HEK293 (cell line): ENCODE data around the gene GRIA1.

Experiments
- CTCF ChIA-PET: fragments of 350-600 bp; formaldehyde crosslinking; extraction: SDS; loops from one replicate; lab custom pipeline; 2021; ENCODE audit warnings: antibody characterized with exemption; lab: Yijun Ruan, JAX
- POLR2A ChIA-PET: fragments of 300-600 bp; formaldehyde crosslinking; extraction: SDS; loops from one replicate; lab custom pipeline; 2020; ENCODE audit warnings: antibody characterized with exemption, inconsistent platforms; lab: Yijun Ruan, JAX
- H3K27ac ChIP-seq: fragments of 200-500 bp; sonication (Bioruptor generic); 2 replicates; pipeline ENCODE4 v1.5.1; 2014; ENCODE audit warnings: low read depth, low read length, control low read depth, inconsistent platforms; ENCODE audit errors: extremely low read depth
- H3K36me3 ChIP-seq, 2 experiments: fragments of 200-500 bp in 1 of 2; sonication (Bioruptor generic) in 1 of 2; 1 replicate in 1 of 2; 2 replicates in 1 of 2; pipeline ENCODE4 v1.5.1; 2014 to 2017; ENCODE audit warnings: inconsistent platforms in 2 of 2, low read length in 2 of 2; ENCODE audit not compliant: control insufficient read depth in 2 of 2, insufficient read depth in 1 of 2
- H3K4me1 ChIP-seq: fragments of 200-500 bp; sonication (Bioruptor generic); 2 replicates; pipeline ENCODE4 v1.5.1; 2014; ENCODE audit warnings: mild to moderate bottlenecking, low read length, inconsistent platforms; ENCODE audit not compliant: control insufficient read depth, insufficient read depth
- H3K4me3 ChIP-seq: 2 replicates; pipeline ENCODE4 v1.5.1; 2011; ENCODE audit warnings: low read depth, mild to moderate bottlenecking, control low read depth, low read length, moderate library complexity
- H3K9me3 ChIP-seq: fragments of 200-500 bp; sonication (Bioruptor generic); 2 replicates; pipeline ENCODE4 v1.5.1; 2014; ENCODE audit warnings: low read depth, low read length, inconsistent platforms; ENCODE audit not compliant: control insufficient read depth, insufficient read depth
- EGR2 ChIP-seq: fragments of 450-650 bp; formaldehyde crosslinking; IDR thresholded peaks from 2 replicates; pipeline ENCODE4 v1.5.1; 2016; ENCODE audit warnings: low read depth, missing biosample characterization, missing genetic modification characterization
- HOXC10 ChIP-seq: sonication (generic); formaldehyde crosslinking; IDR thresholded peaks from 2 replicates; pipeline ENCODE4 v1.8.1; 2023; ENCODE audit warnings: mild to moderate bottlenecking, missing genetic modification reagents
- HOXD13 ChIP-seq: sonication (generic); formaldehyde crosslinking; IDR thresholded peaks from 2 replicates; pipeline ENCODE4 v1.8.0; 2022; ENCODE audit warnings: missing genetic modification reagents, borderline replicate concordance
- KLF16 ChIP-seq: fragments of 450-650 bp; formaldehyde crosslinking; IDR thresholded peaks from 2 replicates; pipeline ENCODE4 v1.5.1; 2017; ENCODE audit warnings: missing biosample characterization, missing genetic modification characterization
- KLF7 ChIP-seq: fragments of 450-650 bp; formaldehyde crosslinking; IDR thresholded peaks from 2 replicates; pipeline ENCODE4 v1.5.1; 2016; ENCODE audit warnings: missing biosample characterization, missing genetic modification characterization, borderline replicate concordance
- SP7 ChIP-seq: fragments of 450-650 bp; formaldehyde crosslinking; IDR thresholded peaks from 2 replicates; pipeline ENCODE4 v1.5.1; 2016; ENCODE audit warnings: missing biosample characterization, missing genetic modification characterization
- ZBTB48 ChIP-seq: fragments of 450-650 bp; formaldehyde crosslinking; IDR thresholded peaks from 2 replicates; pipeline ENCODE4 v1.5.1; 2016; ENCODE audit warnings: missing biosample characterization, missing genetic modification characterization
- ZNF121 ChIP-seq: fragments of 450-650 bp; formaldehyde crosslinking; IDR thresholded peaks from 2 replicates; pipeline ENCODE4 v1.5.1; 2016; ENCODE audit warnings: missing biosample characterization, missing genetic modification characterization
- ZNF175 ChIP-seq: fragments of 450-650 bp; formaldehyde crosslinking; IDR thresholded peaks from 2 replicates; pipeline ENCODE4 v1.5.1; 2016; ENCODE audit warnings: missing biosample characterization, missing genetic modification characterization
- ZNF2 ChIP-seq: fragments of 450-650 bp; formaldehyde crosslinking; IDR thresholded peaks from 2 replicates; pipeline ENCODE4 v1.5.1; 2016; ENCODE audit warnings: missing biosample characterization, missing genetic modification characterization
- ZNF221 ChIP-seq: fragments of 450-650 bp; formaldehyde crosslinking; IDR thresholded peaks from 2 replicates; pipeline ENCODE4 v1.5.1; 2017; ENCODE audit warnings: missing biosample characterization, missing genetic modification characterization, borderline replicate concordance
- ZNF311 ChIP-seq: fragments of 450-650 bp; formaldehyde crosslinking; IDR thresholded peaks from 2 replicates; pipeline ENCODE4 v1.5.1; 2017; ENCODE audit warnings: missing biosample characterization, missing genetic modification characterization, borderline replicate concordance
- ZNF335 ChIP-seq: fragments of 450-650 bp; formaldehyde crosslinking; conservative IDR thresholded peaks from 2 replicates; pipeline ENCODE4 v1.5.1; 2016; ENCODE audit warnings: missing biosample characterization, missing genetic modification characterization
- ZNF404 ChIP-seq: fragments of 450-650 bp; formaldehyde crosslinking; IDR thresholded peaks from 2 replicates; pipeline ENCODE4 v1.5.1; 2017; ENCODE audit warnings: missing biosample characterization, missing genetic modification characterization
- ZNF510 ChIP-seq: fragments of 450-650 bp; formaldehyde crosslinking; IDR thresholded peaks from 2 replicates; pipeline ENCODE4 v1.5.1; 2018; ENCODE audit warnings: mild to moderate bottlenecking, missing genetic modification characterization, missing biosample characterization; ENCODE audit not compliant: insufficient replicate concordance
- ZNF549 ChIP-seq: fragments of 450-650 bp; IDR thresholded peaks from 2 replicates; pipeline ENCODE4 v1.5.1; 2018; ENCODE audit warnings: missing biosample characterization, missing genetic modification characterization, mild to moderate bottlenecking, inconsistent platforms, moderate library complexity
- ZNF560 ChIP-seq: fragments of 450-650 bp; formaldehyde crosslinking; IDR thresholded peaks from 2 replicates; pipeline ENCODE4 v1.5.1; 2017; ENCODE audit warnings: missing biosample characterization, missing genetic modification characterization, borderline replicate concordance
- ZNF585B ChIP-seq: fragments of 450-650 bp; formaldehyde crosslinking; IDR thresholded peaks from 2 replicates; pipeline ENCODE4 v1.5.1; 2016; ENCODE audit warnings: missing biosample characterization, missing genetic modification characterization
- ZNF701 ChIP-seq: fragments of 450-650 bp; formaldehyde crosslinking; IDR thresholded peaks from 2 replicates; pipeline ENCODE4 v1.5.1; 2016; ENCODE audit warnings: missing biosample characterization, missing genetic modification characterization
- ZNF785 ChIP-seq: fragments of 450-650 bp; formaldehyde crosslinking; IDR thresholded peaks from 2 replicates; pipeline ENCODE4 v1.5.1; 2016; ENCODE audit warnings: missing biosample characterization, missing genetic modification characterization
- ZNF792 ChIP-seq: fragments of 450-650 bp; formaldehyde crosslinking; IDR thresholded peaks from 2 replicates; pipeline ENCODE4 v1.5.1; 2016; ENCODE audit warnings: missing biosample characterization, missing genetic modification characterization
- ZSCAN23 ChIP-seq: fragments of 450-650 bp; formaldehyde crosslinking; IDR thresholded peaks from 2 replicates; pipeline ENCODE4 v1.5.1; 2016; ENCODE audit warnings: missing biosample characterization, missing genetic modification characterization
- TF ChIP-seq, protein P1 (sequence below): fragments of 450-650 bp; formaldehyde crosslinking; IDR thresholded peaks from 2 replicates; pipeline ENCODE4 v1.5.1; 2016; ENCODE audit warnings: missing biosample characterization, missing genetic modification characterization, borderline replicate concordance
- TF ChIP-seq, protein P2 (sequence below): fragments of 450-650 bp; formaldehyde crosslinking; IDR thresholded peaks from 2 replicates; pipeline ENCODE4 v1.5.0; 2017; ENCODE audit warnings: missing biosample characterization, missing genetic modification characterization, borderline replicate concordance

Gene GRIA1

DNA sequence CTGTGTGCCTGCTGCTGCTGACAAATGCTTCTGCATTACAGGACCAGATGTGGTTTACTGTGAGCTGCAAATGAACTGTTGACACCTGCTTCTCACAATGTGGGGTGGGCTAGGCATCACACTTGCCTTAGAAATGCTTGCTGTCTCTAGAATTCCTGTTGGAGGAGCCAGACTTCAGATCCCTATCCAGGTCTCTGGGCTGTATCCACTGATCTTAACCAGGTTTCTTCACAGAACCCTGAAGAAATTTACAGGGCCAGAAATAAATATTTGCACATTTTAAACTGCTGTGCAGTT, 292.8 kb downstream of the GRIA1 start:
- Histone ChIP-seq H3K27ac (no peak overlapping the region), H3K4me1 (no peaks in the 10 kb centered on the region), H3K36me3 (no peaks in the 10 kb centered on the region), H3K4me3 (no peak overlapping the region), H3K9me3 (no peaks in the 10 kb centered on the region)
- POLR2A ChIA-PET: no interaction called here
- TF ChIP-seq ZNF785 (no peak), ZNF311 (tag by site-specific recombination) (no peak), HOXD13 (CRISPR knock-in tag) (no peak), ZNF335 (tag by site-specific recombination) (no peak), ZNF560 (tag by site-specific recombination) (no peak), ZNF221 (tag by site-specific recombination) (no peak), ZBTB48 (tag by site-specific recombination) (no peak), SP7 (tag by site-specific recombination) (no peak), ZNF792 (no peak)
- TF ChIP-seq, protein P1, sequence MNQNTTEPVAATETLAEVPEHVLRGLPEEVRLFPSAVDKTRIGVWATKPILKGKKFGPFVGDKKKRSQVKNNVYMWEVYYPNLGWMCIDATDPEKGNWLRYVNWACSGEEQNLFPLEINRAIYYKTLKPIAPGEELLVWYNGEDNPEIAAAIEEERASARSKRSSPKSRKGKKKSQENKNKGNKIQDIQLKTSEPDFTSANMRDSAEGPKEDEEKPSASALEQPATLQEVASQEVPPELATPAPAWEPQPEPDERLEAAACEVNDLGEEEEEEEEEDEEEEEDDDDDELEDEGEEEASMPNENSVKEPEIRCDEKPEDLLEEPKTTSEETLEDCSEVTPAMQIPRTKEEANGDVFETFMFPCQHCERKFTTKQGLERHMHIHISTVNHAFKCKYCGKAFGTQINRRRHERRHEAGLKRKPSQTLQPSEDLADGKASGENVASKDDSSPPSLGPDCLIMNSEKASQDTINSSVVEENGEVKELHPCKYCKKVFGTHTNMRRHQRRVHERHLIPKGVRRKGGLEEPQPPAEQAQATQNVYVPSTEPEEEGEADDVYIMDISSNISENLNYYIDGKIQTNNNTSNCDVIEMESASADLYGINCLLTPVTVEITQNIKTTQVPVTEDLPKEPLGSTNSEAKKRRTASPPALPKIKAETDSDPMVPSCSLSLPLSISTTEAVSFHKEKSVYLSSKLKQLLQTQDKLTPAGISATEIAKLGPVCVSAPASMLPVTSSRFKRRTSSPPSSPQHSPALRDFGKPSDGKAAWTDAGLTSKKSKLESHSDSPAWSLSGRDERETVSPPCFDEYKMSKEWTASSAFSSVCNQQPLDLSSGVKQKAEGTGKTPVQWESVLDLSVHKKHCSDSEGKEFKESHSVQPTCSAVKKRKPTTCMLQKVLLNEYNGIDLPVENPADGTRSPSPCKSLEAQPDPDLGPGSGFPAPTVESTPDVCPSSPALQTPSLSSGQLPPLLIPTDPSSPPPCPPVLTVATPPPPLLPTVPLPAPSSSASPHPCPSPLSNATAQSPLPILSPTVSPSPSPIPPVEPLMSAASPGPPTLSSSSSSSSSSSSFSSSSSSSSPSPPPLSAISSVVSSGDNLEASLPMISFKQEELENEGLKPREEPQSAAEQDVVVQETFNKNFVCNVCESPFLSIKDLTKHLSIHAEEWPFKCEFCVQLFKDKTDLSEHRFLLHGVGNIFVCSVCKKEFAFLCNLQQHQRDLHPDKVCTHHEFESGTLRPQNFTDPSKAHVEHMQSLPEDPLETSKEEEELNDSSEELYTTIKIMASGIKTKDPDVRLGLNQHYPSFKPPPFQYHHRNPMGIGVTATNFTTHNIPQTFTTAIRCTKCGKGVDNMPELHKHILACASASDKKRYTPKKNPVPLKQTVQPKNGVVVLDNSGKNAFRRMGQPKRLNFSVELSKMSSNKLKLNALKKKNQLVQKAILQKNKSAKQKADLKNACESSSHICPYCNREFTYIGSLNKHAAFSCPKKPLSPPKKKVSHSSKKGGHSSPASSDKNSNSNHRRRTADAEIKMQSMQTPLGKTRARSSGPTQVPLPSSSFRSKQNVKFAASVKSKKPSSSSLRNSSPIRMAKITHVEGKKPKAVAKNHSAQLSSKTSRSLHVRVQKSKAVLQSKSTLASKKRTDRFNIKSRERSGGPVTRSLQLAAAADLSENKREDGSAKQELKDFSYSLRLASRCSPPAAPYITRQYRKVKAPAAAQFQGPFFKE (tag by site-specific recombination): no peak
- CTCF ChIA-PET: interaction anchor here (0.7 kb wide), 1 partner anchor 289 kb away, joined by 3 read pairs; no protein-coding TSS in a partner anchor

GRCh38 chr5:153784277-153784676, 293.8 kb downstream of the GRIA1 start:
- ChIA-PET POLR2A (no interaction called here), CTCF (no interaction called here)
- no peaks in the 10 kb centered on the region for H3K4me1 ChIP-seq
- H3K36me3 ChIP-seq: no peaks in the 10 kb centered on the region
- no peak overlapping the region for H3K4me3 ChIP-seq
- H3K27ac ChIP-seq: no peak overlapping the region
- no peaks in the 10 kb centered on the region for H3K9me3 ChIP-seq
- no peak for TF ChIP-seq KLF7 (tag by site-specific recombination)
- no peak for TF ChIP-seq ZBTB48 (tag by site-specific recombination)
- no peak for TF ChIP-seq ZNF404 (tag by site-specific recombination)
- no peak for TF ChIP-seq KLF16 (tag by site-specific recombination)
- no peak for TF ChIP-seq ZNF510 (tag by site-specific recombination)
- TF ChIP-seq ZNF121: no peak
- TF ChIP-seq ZSCAN23 (tag by site-specific recombination): no peak
- TF ChIP-seq ZNF2 (tag by site-specific recombination): no peak
- no peak for TF ChIP-seq ZNF785
- TF ChIP-seq EGR2 (tag by site-specific recombination): no peak
- no peak for TF ChIP-seq ZNF549 (tag by site-specific recombination)
- no peak for TF ChIP-seq ZNF175 (tag by site-specific recombination)
- TF ChIP-seq, protein P2, sequence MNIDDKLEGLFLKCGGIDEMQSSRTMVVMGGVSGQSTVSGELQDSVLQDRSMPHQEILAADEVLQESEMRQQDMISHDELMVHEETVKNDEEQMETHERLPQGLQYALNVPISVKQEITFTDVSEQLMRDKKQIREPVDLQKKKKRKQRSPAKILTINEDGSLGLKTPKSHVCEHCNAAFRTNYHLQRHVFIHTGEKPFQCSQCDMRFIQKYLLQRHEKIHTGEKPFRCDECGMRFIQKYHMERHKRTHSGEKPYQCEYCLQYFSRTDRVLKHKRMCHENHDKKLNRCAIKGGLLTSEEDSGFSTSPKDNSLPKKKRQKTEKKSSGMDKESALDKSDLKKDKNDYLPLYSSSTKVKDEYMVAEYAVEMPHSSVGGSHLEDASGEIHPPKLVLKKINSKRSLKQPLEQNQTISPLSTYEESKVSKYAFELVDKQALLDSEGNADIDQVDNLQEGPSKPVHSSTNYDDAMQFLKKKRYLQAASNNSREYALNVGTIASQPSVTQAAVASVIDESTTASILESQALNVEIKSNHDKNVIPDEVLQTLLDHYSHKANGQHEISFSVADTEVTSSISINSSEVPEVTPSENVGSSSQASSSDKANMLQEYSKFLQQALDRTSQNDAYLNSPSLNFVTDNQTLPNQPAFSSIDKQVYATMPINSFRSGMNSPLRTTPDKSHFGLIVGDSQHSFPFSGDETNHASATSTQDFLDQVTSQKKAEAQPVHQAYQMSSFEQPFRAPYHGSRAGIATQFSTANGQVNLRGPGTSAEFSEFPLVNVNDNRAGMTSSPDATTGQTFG (tag by site-specific recombination): no peak
- no peak for TF ChIP-seq ZNF701
- TF ChIP-seq HOXC10 (CRISPR knock-in tag): no peak
- TF ChIP-seq ZNF585B (tag by site-specific recombination): no peak
